DND-41 (cell line): ENCODE results near the gene HSH2D.

Experiments used
- ATAC-seq: fragments of 200-7000 bp; cut with Tn5 transposase; 3 replicates; pipeline ENCODE4 v1.9.1; 2021; ENCODE audit warnings: low read depth; ENCODE audit not compliant: insufficient read depth
- DNase-seq: peaks from one replicate; pipeline ENCODE4 v3.0.0-alpha.2; 2020
- H2AFZ ChIP-seq: 2 replicates; pipeline ENCODE4 v1.6.0; 2012; ENCODE audit warnings: low read depth, low read length
- H3K27ac ChIP-seq: 2 replicates; pipeline ENCODE4 v1.5.1; 2012; ENCODE audit warnings: low read length, inconsistent platforms
- H3K27me3 ChIP-seq: fragments of 200-600 bp; sonication (generic); 2 replicates; pipeline ENCODE4 v1.6.0; 2012; ENCODE audit warnings: low read length, mild to moderate bottlenecking, inconsistent platforms; ENCODE audit not compliant: insufficient read depth, poor library complexity
- H3K36me3 ChIP-seq: 2 replicates; pipeline ENCODE4 v1.5.1; 2012; ENCODE audit warnings: low read length, inconsistent platforms; ENCODE audit not compliant: insufficient read depth
- H3K4me1 ChIP-seq: 2 replicates; pipeline ENCODE4 v1.5.1; 2012; ENCODE audit warnings: mild to moderate bottlenecking, low read length; ENCODE audit not compliant: insufficient read depth
- H3K4me2 ChIP-seq: 2 replicates; pipeline ENCODE4 v1.6.0; 2012; ENCODE audit warnings: mild to moderate bottlenecking, moderate library complexity, low read length, inconsistent platforms; ENCODE audit not compliant: insufficient read depth
- H3K4me3 ChIP-seq, 2 experiments: fragments of 200-600 bp in 1 of 2; shearing (Covaris generic) in 1 of 2; 2 replicates each; pipeline ENCODE4 v1.5.1; 2012 to 2016; ENCODE audit warnings: inconsistent platforms in 2 of 2, low read length in 2 of 2, mild to moderate bottlenecking in 2 of 2, low read depth in 1 of 2, moderate library complexity in 1 of 2
- H3K79me2 ChIP-seq: 2 replicates; pipeline ENCODE4 v1.6.0; 2012; ENCODE audit warnings: low read length, inconsistent platforms; ENCODE audit not compliant: insufficient read depth
- H3K9ac ChIP-seq: 2 replicates; pipeline ENCODE4 v1.6.0; 2012; ENCODE audit warnings: low read depth, mild to moderate bottlenecking, inconsistent platforms, low read length, moderate library complexity
- H3K9me3 ChIP-seq: 2 replicates; pipeline ENCODE4 v1.5.1; 2012; ENCODE audit warnings: low read length, moderate library complexity, mild to moderate bottlenecking, inconsistent platforms; ENCODE audit not compliant: insufficient read depth, severe bottlenecking
- H4K20me1 ChIP-seq: 2 replicates; pipeline ENCODE4 v1.6.0; 2012; ENCODE audit warnings: low read length; ENCODE audit not compliant: insufficient read depth
- EZH2 ChIP-seq: IDR thresholded peaks from 3 replicates; pipeline ENCODE4 v1.6.1; 2012; ENCODE audit warnings: borderline replicate concordance, low read depth, mild to moderate bottlenecking, moderate library complexity, low read length, inconsistent platforms; ENCODE audit not compliant: severe bottlenecking
- TF ChIP-seq, protein P1 (sequence below): IDR thresholded peaks from 2 replicates; pipeline ENCODE4 v1.5.1; 2012; ENCODE audit warnings: borderline replicate concordance, low read length, moderate library complexity, mild to moderate bottlenecking; ENCODE audit not compliant: poor library complexity, severe bottlenecking; ENCODE audit errors: extremely low read depth

Gene HSH2D

GRCh38 chr19:16191216-16191908 lies 47.9 kb downstream of the HSH2D start:
- TF ChIP-seq EZH2: no peak
- TF ChIP-seq, protein P1, sequence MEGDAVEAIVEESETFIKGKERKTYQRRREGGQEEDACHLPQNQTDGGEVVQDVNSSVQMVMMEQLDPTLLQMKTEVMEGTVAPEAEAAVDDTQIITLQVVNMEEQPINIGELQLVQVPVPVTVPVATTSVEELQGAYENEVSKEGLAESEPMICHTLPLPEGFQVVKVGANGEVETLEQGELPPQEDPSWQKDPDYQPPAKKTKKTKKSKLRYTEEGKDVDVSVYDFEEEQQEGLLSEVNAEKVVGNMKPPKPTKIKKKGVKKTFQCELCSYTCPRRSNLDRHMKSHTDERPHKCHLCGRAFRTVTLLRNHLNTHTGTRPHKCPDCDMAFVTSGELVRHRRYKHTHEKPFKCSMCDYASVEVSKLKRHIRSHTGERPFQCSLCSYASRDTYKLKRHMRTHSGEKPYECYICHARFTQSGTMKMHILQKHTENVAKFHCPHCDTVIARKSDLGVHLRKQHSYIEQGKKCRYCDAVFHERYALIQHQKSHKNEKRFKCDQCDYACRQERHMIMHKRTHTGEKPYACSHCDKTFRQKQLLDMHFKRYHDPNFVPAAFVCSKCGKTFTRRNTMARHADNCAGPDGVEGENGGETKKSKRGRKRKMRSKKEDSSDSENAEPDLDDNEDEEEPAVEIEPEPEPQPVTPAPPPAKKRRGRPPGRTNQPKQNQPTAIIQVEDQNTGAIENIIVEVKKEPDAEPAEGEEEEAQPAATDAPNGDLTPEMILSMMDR: no peak
- no peak for ATAC-seq
- Histone ChIP-seq H3K9me3 (no peaks in the 10 kb centered on the region), H3K9ac (no peak overlapping the region), H3K4me1 (peaks cover 24% of the 10 kb centered on the region), H3K27me3 (no peaks in the 10 kb centered on the region), H3K27ac (no peak overlapping the region), H3K36me3 (peaks cover 60% of the 10 kb centered on the region), H3K79me2 (peaks cover 25% of the 10 kb centered on the region), H3K4me2 (no peak overlapping the region), H2AFZ (no peak overlapping the region), H3K4me3 (no peak overlapping the region), H4K20me1 (peaks cover 23% of the 10 kb centered on the region)
- DNase-seq: no peak

DNA sequence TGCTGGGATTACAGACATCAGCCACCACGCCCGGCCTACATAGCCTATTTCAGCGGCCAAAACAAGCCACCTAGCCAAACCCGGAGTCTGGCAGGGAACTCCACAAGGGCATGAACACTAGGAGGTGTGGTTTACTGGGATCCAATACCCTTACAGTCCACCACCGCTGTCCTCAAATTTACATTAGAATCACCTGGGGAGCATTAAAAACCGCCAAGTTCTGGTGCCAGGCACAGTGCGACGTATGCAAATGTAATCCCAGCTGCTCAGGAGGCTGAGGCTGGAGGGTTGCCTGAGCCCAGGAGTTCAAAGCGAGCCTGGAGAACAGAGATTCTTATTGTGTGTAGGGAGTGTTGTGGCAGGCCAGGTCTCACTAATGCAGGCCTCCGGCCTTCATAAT lies 50.0 kb downstream of the HSH2D start:
- Histone ChIP-seq H3K9ac (no peak overlapping the region), H2AFZ (no peak overlapping the region), H3K9me3 (no peaks in the 10 kb centered on the region), H3K4me1 (peaks cover 21% of the 10 kb centered on the region), H3K36me3 (peaks cover 49% of the 10 kb centered on the region), H4K20me1 (peaks cover 12% of the 10 kb centered on the region), H3K79me2 (peaks cover 20% of the 10 kb centered on the region), H3K27ac (no peak overlapping the region), H3K4me2 (no peak overlapping the region), H3K27me3 (no peaks in the 10 kb centered on the region), H3K4me3 (no peak overlapping the region)
- ATAC-seq: no peak
- no peak for DNase-seq
- no peak for TF ChIP-seq EZH2
- TF ChIP-seq, protein P1: no peak

- peak overlapping the region; percentile 96 to 98 for H3K4me3 ChIP-seq
- peaks cover 27% of the 10 kb centered on the region for H4K20me1 ChIP-seq
- H3K79me2 ChIP-seq: peaks cover 48% of the 10 kb centered on the region
- H3K4me2 ChIP-seq: peak overlapping the region; percentile 82
- peak overlapping the region; percentile 98 for H3K27ac ChIP-seq
- peaks cover 39% of the 10 kb centered on the region for H3K36me3 ChIP-seq
- H3K9ac ChIP-seq: peak overlapping the region; percentile 98
- TF ChIP-seq EZH2: no peak
- TF ChIP-seq, protein P1: no peak
- H3K4me1 ChIP-seq: peaks cover 40% of the 10 kb centered on the region
- H2AFZ ChIP-seq: peak overlapping the region; percentile 91
- H3K27me3 ChIP-seq: no peaks in the 10 kb centered on the region
- DNase-seq (no peak), ATAC-seq (no peak)
- no peaks in the 10 kb centered on the region for H3K9me3 ChIP-seq
These were observed 53.7 kb downstream of the HSH2D start for GRCh38 chr19:16197188-16197621.
